GM06990 (cell line): ENCODE results near the gene TUSC2.

Experiments
- DNase-seq: peaks from one replicate; pipeline ENCODE4 v3.0.0-alpha.2; 2011; ENCODE audit not compliant: insufficient read length; ENCODE audit errors: extremely low read depth
- H3K27me3 ChIP-seq: replicated peaks from 2 replicates; pipeline ENCODE4 v1.6.0; 2011; ENCODE audit warnings: low read length; ENCODE audit not compliant: control insufficient read depth, insufficient read depth
- H3K36me3 ChIP-seq: 2 replicates; pipeline ENCODE4 v1.5.1; 2011; ENCODE audit warnings: low read length; ENCODE audit not compliant: control insufficient read depth, insufficient read depth
- H3K4me3 ChIP-seq: replicated peaks from 2 replicates; pipeline ENCODE4 v1.5.1; 2011; ENCODE audit warnings: low read depth, mild to moderate bottlenecking, control low read depth, low read length
- CTCF ChIP-seq: IDR thresholded peaks from 2 replicates; pipeline ENCODE4 v1.5.1; 2011; ENCODE audit warnings: low read length, control low read depth, mild to moderate bottlenecking, inconsistent platforms; ENCODE audit not compliant: insufficient read depth, poor library complexity, severe bottlenecking

The TUSC2 gene

GRCh38 chr3:50327129-50327528 lies 894 bp downstream of the TUSC2 start:
- Histone ChIP-seq H3K36me3 (peaks cover 26% of the 10 kb centered on the region), H3K4me3 (peak overlapping the region; percentile 90), H3K27me3 (no peaks in the 10 kb centered on the region)
- DNase-seq: no peak
- TF ChIP-seq CTCF: no peak

GRCh38 chr3:50326182-50326541 lies 1.9 kb downstream of the TUSC2 start:
- no peaks in the 10 kb centered on the region for H3K27me3 ChIP-seq
- no peak for TF ChIP-seq CTCF
- H3K4me3 ChIP-seq: no peak overlapping the region
- DNase-seq: no peak
- peaks cover 16% of the 10 kb centered on the region for H3K36me3 ChIP-seq

- H3K4me3 ChIP-seq: no peak overlapping the region
- TF ChIP-seq CTCF: no peak
- H3K27me3 ChIP-seq: no peaks in the 10 kb centered on the region
- H3K36me3 ChIP-seq: peaks cover 11% of the 10 kb centered on the region
- no peak for DNase-seq
Measured at GRCh38 chr3:50325497-50326181, 2.4 kb downstream of the TUSC2 start.

- Histone ChIP-seq H3K4me3 (no peak overlapping the region), H3K36me3 (peaks cover 6% of the 10 kb centered on the region), H3K27me3 (no peaks in the 10 kb centered on the region)
- DNase-seq: no peak
- no peak for TF ChIP-seq CTCF
Measured at GRCh38 chr3:50325113-50325480, 2.9 kb downstream of the TUSC2 start.

GRCh38 chr3:50324351-50325112 lies 3.5 kb downstream of the TUSC2 start:
- H3K36me3 ChIP-seq: peaks cover 4% of the 10 kb centered on the region
- peak; percentile 80 for TF ChIP-seq CTCF
- no peak for DNase-seq
- no peaks in the 10 kb centered on the region for H3K27me3 ChIP-seq
- no peak overlapping the region for H3K4me3 ChIP-seq
